ENCODE results near the gene SPINT2. TPM values are rescaled to one million over a fixed set of nuclear protein-coding genes. Genes with fewer than 3 reads are reported as not detected.
"Not testable (repeated sequence)": the region's sequence is repeated elsewhere in the genome, so short reads cannot be mapped to it uniquely, and the experiment has no call there.

Gene SPINT2
- total RNA-seq, 1 donor from 2014 or later, result 1.6 TPM

DNA sequence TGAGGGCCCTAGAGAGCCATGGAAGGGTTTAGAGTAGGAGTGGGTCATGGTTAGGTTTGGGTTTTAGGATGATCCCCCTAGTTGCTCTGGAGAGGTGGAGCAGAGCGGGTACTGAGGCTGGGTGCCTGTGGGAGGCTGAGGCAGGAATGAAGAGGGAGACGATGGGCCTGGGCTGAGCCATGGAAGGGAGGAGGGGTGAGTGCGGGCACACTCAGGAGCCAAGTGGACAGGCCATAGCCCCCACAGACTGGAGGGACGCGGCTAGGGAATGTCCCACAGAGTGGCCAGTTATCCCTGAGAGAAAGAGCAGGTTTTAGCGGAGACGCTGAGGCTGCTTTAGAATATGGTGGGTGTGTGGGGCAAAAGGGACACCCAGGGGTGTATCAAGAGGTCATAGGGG, 65.3 kb downstream of the SPINT2 start:
- Histone ChIP-seq H3K27me3 (ENCODE audit: control insufficient read depth in 3 of 3, insufficient read depth in 3 of 3, low read length in 3 of 3) (no peaks in the 10 kb centered on the region), H3K9ac (ENCODE audit: low read depth in 1 of 3, low read length in 3 of 3) (no peak overlapping the region), H3K4me1 (ENCODE audit: control insufficient read depth in 3 of 3, insufficient read depth in 3 of 3, low read length in 3 of 3) (no peaks in the 10 kb centered on the region), H3K4me3 (ENCODE audit: low read length in 3 of 3) (no peak overlapping the region), H3K27ac (ENCODE audit: low read depth, low read length) (no peak overlapping the region), H3K36me3 (ENCODE audit: control insufficient read depth in 3 of 3, insufficient read depth in 3 of 3, low read length in 3 of 3) (peaks cover 5 to 8% (median 6%) of the 10 kb centered on the region in 3 donors), H3K9me3 (ENCODE audit: control insufficient read depth in 3 of 3, low read length in 3 of 3) (no peaks in the 10 kb centered on the region)

- H3K4me3 ChIP-seq (ENCODE audit: low read length in 3 of 3), result no peak overlapping the region
- H3K36me3 ChIP-seq (ENCODE audit: control insufficient read depth in 3 of 3, insufficient read depth in 3 of 3, low read length in 3 of 3), result peaks cover 5 to 8% (median 6%) of the 10 kb centered on the region in 3 donors
- H3K27ac ChIP-seq (ENCODE audit: low read depth, low read length), result no peak overlapping the region
- H3K27me3 ChIP-seq (ENCODE audit: control insufficient read depth in 3 of 3, insufficient read depth in 3 of 3, low read length in 3 of 3), result no peaks in the 10 kb centered on the region
- no peak overlapping the region for H3K9ac ChIP-seq (ENCODE audit: low read depth in 1 of 3, low read length in 3 of 3)
- H3K9me3 ChIP-seq (ENCODE audit: control insufficient read depth in 3 of 3, low read length in 3 of 3), result no peaks in the 10 kb centered on the region
- peaks cover 3% of the 10 kb centered on the region in 3 donors for H3K4me1 ChIP-seq (ENCODE audit: control insufficient read depth in 3 of 3, insufficient read depth in 3 of 3, low read length in 3 of 3)
Measured at GRCh38 chr19:38331728-38332127, 67.4 kb downstream of the SPINT2 start.

DNA sequence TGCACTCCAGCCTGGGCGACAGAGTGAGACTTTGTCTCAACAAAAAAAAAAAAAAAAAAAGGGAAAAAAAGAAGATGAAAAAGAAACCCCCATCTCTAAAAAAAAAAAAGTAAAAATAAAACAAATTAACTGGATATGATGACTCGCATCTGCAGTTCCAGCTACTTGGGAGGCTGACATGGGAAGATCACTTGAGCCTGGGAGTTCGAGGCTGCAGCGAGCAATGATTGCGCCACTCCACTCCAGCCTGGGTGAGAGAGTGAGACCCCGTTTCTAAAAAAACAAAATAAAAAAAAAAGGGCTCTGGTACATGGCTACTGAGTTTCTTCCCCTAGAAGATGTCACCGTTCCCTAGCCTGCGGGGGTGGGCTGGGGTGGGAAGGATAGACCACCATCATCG, 68.9 kb downstream of the SPINT2 start:
- H3K9ac ChIP-seq (ENCODE audit: low read depth in 1 of 3, low read length in 3 of 3), result no peak overlapping the region
- H3K9me3 ChIP-seq (ENCODE audit: control insufficient read depth in 3 of 3, low read length in 3 of 3), result no peaks in the 10 kb centered on the region
- no peaks in the 10 kb centered on the region for H3K27me3 ChIP-seq (ENCODE audit: control insufficient read depth in 3 of 3, insufficient read depth in 3 of 3, low read length in 3 of 3)
- H3K4me1 ChIP-seq (ENCODE audit: control insufficient read depth in 3 of 3, insufficient read depth in 3 of 3, low read length in 3 of 3), result peaks cover 9% of the 10 kb centered on the region in 3 donors
- H3K4me3 ChIP-seq (ENCODE audit: low read length in 3 of 3), result no peak overlapping the region
- H3K36me3 ChIP-seq (ENCODE audit: control insufficient read depth in 3 of 3, insufficient read depth in 3 of 3, low read length in 3 of 3), result no peaks in the 10 kb centered on the region
- H3K27ac ChIP-seq (ENCODE audit: low read depth, low read length), result no peak overlapping the region

GRCh38 chr19:38335949-38336637, 71.7 kb downstream of the SPINT2 start:
- peak overlapping the region; percentile 92 to 93 (median 93) for H3K4me3 ChIP-seq (ENCODE audit: low read length in 3 of 3)
- peak overlapping the region; percentile 85 to 86 (median 85) for H3K9ac ChIP-seq (ENCODE audit: low read depth in 1 of 3, low read length in 3 of 3)
- peak overlapping the region; percentile 98 for H3K27ac ChIP-seq (ENCODE audit: low read depth, low read length)
- H3K9me3 ChIP-seq (ENCODE audit: control insufficient read depth in 3 of 3, low read length in 3 of 3), result no peaks in the 10 kb centered on the region
- no peaks in the 10 kb centered on the region for H3K36me3 ChIP-seq (ENCODE audit: control insufficient read depth in 3 of 3, insufficient read depth in 3 of 3, low read length in 3 of 3)
- H3K27me3 ChIP-seq (ENCODE audit: control insufficient read depth in 3 of 3, insufficient read depth in 3 of 3, low read length in 3 of 3), result no peaks in the 10 kb centered on the region
- H3K4me1 ChIP-seq (ENCODE audit: control insufficient read depth in 3 of 3, insufficient read depth in 3 of 3, low read length in 3 of 3), result peaks cover 9% of the 10 kb centered on the region in 3 donors

- Histone ChIP-seq H3K36me3 (ENCODE audit: control insufficient read depth in 3 of 3, insufficient read depth in 3 of 3, low read length in 3 of 3) (no peaks in the 10 kb centered on the region), H3K9me3 (ENCODE audit: control insufficient read depth in 3 of 3, low read length in 3 of 3) (no peaks in the 10 kb centered on the region), H3K4me3 (ENCODE audit: low read length in 3 of 3) (peak overlapping the region; percentile 92 to 93 (median 93)), H3K9ac (ENCODE audit: low read depth in 1 of 3, low read length in 3 of 3) (peak overlapping the region; percentile 85), H3K27me3 (ENCODE audit: control insufficient read depth in 3 of 3, insufficient read depth in 3 of 3, low read length in 3 of 3) (no peaks in the 10 kb centered on the region), H3K27ac (ENCODE audit: low read depth, low read length) (peak overlapping the region; percentile 98), H3K4me1 (ENCODE audit: control insufficient read depth in 3 of 3, insufficient read depth in 3 of 3, low read length in 3 of 3) (peaks cover 9% of the 10 kb centered on the region in 3 donors)
Measured at GRCh38 chr19:38336638-38337359, 72.4 kb downstream of the SPINT2 start.

GRCh38 chr19:38337360-38337653, 72.9 kb downstream of the SPINT2 start:
- H3K27ac ChIP-seq (ENCODE audit: low read depth, low read length), result peak overlapping the region; percentile 98
- H3K4me1 ChIP-seq (ENCODE audit: control insufficient read depth in 3 of 3, insufficient read depth in 3 of 3, low read length in 3 of 3), result peaks cover 9% of the 10 kb centered on the region in 3 donors
- H3K9me3 ChIP-seq (ENCODE audit: control insufficient read depth in 3 of 3, low read length in 3 of 3), result no peaks in the 10 kb centered on the region
- H3K9ac ChIP-seq (ENCODE audit: low read depth in 1 of 3, low read length in 3 of 3), result peak overlapping the region; percentile 72 to 85 (median 85)
- no peaks in the 10 kb centered on the region for H3K27me3 ChIP-seq (ENCODE audit: control insufficient read depth in 3 of 3, insufficient read depth in 3 of 3, low read length in 3 of 3)
- no peaks in the 10 kb centered on the region for H3K36me3 ChIP-seq (ENCODE audit: control insufficient read depth in 3 of 3, insufficient read depth in 3 of 3, low read length in 3 of 3)
- H3K4me3 ChIP-seq (ENCODE audit: low read length in 3 of 3), result peak overlapping the region; percentile 92 to 93 (median 93)

DNA sequence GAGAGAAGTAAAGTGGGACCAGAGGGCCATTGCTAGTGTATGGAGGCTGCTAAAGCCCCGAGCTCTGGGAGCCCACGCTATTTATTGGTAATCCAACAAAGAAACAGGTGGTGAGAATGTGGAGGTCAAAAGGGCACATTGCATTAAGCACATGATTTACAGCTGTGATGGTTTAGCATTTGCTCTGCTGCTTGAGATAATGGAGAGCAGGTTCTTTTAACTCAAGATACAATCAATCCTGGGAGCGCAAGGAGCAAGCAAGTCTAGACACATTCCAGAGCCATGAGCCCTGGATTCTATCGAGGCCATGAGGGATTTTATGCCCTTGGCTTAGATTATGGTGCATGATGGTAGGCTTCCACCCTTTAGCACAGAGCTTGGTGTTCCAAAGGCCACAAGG, 74.6 kb downstream of the SPINT2 start:
- H3K9ac ChIP-seq (ENCODE audit: low read depth in 1 of 3, low read length in 3 of 3); H3K27me3 ChIP-seq (ENCODE audit: control insufficient read depth in 3 of 3, insufficient read depth in 3 of 3, low read length in 3 of 3); H3K9me3 ChIP-seq (ENCODE audit: control insufficient read depth in 3 of 3, low read length in 3 of 3); H3K27ac ChIP-seq (ENCODE audit: low read depth, low read length); H3K4me1 ChIP-seq (ENCODE audit: control insufficient read depth in 3 of 3, insufficient read depth in 3 of 3, low read length in 3 of 3); H3K4me3 ChIP-seq (ENCODE audit: low read length in 3 of 3); H3K36me3 ChIP-seq (ENCODE audit: control insufficient read depth in 3 of 3, insufficient read depth in 3 of 3, low read length in 3 of 3): not testable (repeated sequence)

DNA sequence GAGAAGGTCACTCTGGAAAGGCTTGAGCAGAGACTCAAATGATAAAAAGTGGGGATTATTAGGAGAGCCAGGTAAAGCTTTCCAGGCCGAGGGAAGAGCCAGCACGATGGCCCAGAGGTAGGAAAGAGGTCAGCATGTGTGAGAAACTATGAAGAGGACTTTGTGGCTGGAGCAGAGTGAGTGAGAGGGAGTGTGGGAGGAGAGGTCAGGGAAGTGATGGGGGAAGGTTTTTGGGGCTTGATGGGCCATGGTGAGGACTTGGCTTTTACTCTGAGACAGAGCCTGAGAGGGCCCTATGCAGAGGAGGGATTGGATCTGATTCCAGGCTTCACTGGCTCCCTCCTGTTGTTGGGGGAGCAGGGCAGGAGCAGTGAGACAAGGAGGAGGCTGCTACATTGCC, 76.6 kb downstream of the SPINT2 start:
- H3K27me3 ChIP-seq (ENCODE audit: control insufficient read depth in 3 of 3, insufficient read depth in 3 of 3, low read length in 3 of 3), result no peaks in the 10 kb centered on the region
- H3K9me3 ChIP-seq (ENCODE audit: control insufficient read depth in 3 of 3, low read length in 3 of 3), result no peaks in the 10 kb centered on the region
- no peak overlapping the region for H3K9ac ChIP-seq (ENCODE audit: low read depth in 1 of 3, low read length in 3 of 3)
- peaks cover 0 to 4% (median 4%) of the 10 kb centered on the region in 3 donors for H3K36me3 ChIP-seq (ENCODE audit: control insufficient read depth in 3 of 3, insufficient read depth in 3 of 3, low read length in 3 of 3)
- peaks cover 9% of the 10 kb centered on the region in 3 donors for H3K4me1 ChIP-seq (ENCODE audit: control insufficient read depth in 3 of 3, insufficient read depth in 3 of 3, low read length in 3 of 3)
- no peak overlapping the region for H3K4me3 ChIP-seq (ENCODE audit: low read length in 3 of 3)
- no peak overlapping the region for H3K27ac ChIP-seq (ENCODE audit: low read depth, low read length)

Small RNAs within 50 kb of the gene (small RNA-seq; reads per million reads assigned to genes)
- gene RF00019, result not detected

Other genes with a start within 250 kb of the SPINT2 start
- 1.0 TPM for gene DPF1, start 40.4 kb upstream of the SPINT2 start, total RNA-seq
- 2.6 TPM for gene PPP1R14A, start 8.2 kb upstream of the SPINT2 start, total RNA-seq
- not detected for gene C19orf33, start 39.7 kb downstream of the SPINT2 start, total RNA-seq
- gene YIF1B, start 51.4 kb downstream of the SPINT2 start, total RNA-seq, result 18.3 TPM
- 1.6 TPM for gene KCNK6, start 55.3 kb downstream of the SPINT2 start, total RNA-seq
- gene CATSPERG, start 71.3 kb downstream of the SPINT2 start, total RNA-seq, result 3.1 TPM
- 129 TPM for gene PSMD8, start 110.0 kb downstream of the SPINT2 start, total RNA-seq
- gene GGN, start 123.5 kb downstream of the SPINT2 start, total RNA-seq, result not detected
- gene SPRED3, start 124.1 kb downstream of the SPINT2 start, total RNA-seq, result not detected
- gene FAM98C, start 138.5 kb downstream of the SPINT2 start, total RNA-seq, result 4.7 TPM
- 1.0 TPM for gene RASGRP4, start 161.6 kb downstream of the SPINT2 start, total RNA-seq
- gene RYR1, start 169.1 kb downstream of the SPINT2 start, total RNA-seq, result 243 TPM